GM12872 (cell line): ENCODE measurements around the gene FLII.

Experiments
- CTCF ChIP-seq: IDR thresholded peaks from 3 replicates; pipeline ENCODE4 v1.5.1; 2011; ENCODE audit warnings: low read depth, mild to moderate bottlenecking, low read length, moderate library complexity; ENCODE audit not compliant: insufficient read depth

FLII gene

GRCh38 chr17:18197535-18198194 is 60.9 kb downstream of the FLII start:
- TF ChIP-seq CTCF = no peak

- no peak for TF ChIP-seq CTCF
Observed at GRCh38 chr17:18195246-18195645, 63.3 kb downstream of the FLII start.
